Activated naive CD8-positive, alpha-beta T cell (primary cell): ENCODE results near the gene GPD1L.

ENCODE experiments used
- H3K27ac Mint-ChIP-seq: one replicate; pipeline ENCODE4 v1.8.0; 2021; ENCODE audit warnings: mixed read lengths
- H3K27me3 Mint-ChIP-seq: one replicate; pipeline ENCODE4 v1.8.0; 2021; ENCODE audit warnings: mixed read lengths
- H3K36me3 Mint-ChIP-seq: one replicate; pipeline ENCODE4 v1.8.0; 2021; ENCODE audit warnings: mixed read lengths
- H3K4me1 Mint-ChIP-seq: one replicate; pipeline ENCODE4 v1.8.0; 2021; ENCODE audit warnings: low read depth, mixed read lengths
- H3K4me3 Mint-ChIP-seq: one replicate; pipeline ENCODE4 v1.8.0; 2021; ENCODE audit warnings: mild to moderate bottlenecking, mixed read lengths
- H3K9me3 Mint-ChIP-seq: one replicate; pipeline ENCODE4 v1.8.0; 2021; ENCODE audit warnings: low read depth, mixed read lengths

GPD1L gene

DNA sequence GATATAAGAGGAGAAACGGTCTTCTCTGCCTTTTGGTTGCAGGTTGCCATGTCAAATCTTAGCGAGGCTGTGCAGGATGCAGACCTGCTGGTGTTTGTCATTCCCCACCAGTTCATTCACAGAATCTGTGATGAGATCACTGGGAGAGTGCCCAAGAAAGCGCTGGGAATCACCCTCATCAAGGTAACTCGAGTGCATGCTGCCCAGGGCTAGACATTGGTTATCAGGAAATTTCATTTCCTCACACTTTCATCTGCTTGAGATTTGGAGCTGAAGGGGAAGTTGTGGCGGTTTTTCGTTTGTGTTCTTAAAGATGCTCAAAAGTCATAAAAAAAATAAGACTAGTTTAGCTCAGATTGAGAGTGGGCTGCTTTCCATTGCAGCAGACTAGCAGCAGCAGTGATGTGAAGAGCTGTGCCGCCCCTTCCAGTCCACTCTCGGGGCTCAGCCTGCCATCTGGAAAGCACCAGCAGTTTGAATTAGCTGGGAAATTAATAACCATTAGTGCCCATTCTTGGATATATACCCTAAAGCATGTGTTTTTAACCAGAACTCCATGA lies 32.2 kb downstream of the GPD1L start:
- H3K4me1 Mint-ChIP-seq, result peaks cover 19% of the 10 kb centered on the region
- H3K9me3 Mint-ChIP-seq, result no peaks in the 10 kb centered on the region
- H3K27ac Mint-ChIP-seq, result no peak overlapping the region
- H3K4me3 Mint-ChIP-seq, result peak overlapping the region; percentile 47
- peaks cover 23% of the 10 kb centered on the region for H3K36me3 Mint-ChIP-seq
- H3K27me3 Mint-ChIP-seq, result peaks cover 3% of the 10 kb centered on the region

DNA sequence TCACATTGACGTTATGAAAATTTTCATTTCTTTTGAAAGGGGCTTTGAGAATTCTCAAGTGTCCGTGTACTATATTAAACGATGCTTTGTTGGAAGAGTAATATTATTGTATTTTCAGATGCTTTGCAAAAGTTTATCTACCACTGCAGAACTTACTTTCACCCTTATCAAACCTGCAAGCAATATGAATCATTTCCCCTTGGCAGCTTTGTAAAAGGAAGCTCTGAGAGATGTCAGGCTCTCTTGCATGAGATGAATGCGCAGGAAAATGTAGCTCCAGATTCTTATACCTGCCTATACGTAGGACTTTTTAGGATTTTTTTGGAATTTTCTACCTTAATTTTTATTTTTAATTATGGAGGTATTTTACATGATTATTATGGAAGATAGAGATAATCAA lies 34.5 kb downstream of the GPD1L start:
- Mint-ChIP-seq H3K9me3 (no peaks in the 10 kb centered on the region), H3K27me3 (no peaks in the 10 kb centered on the region), H3K4me3 (no peak overlapping the region), H3K27ac (no peak overlapping the region), H3K4me1 (peaks cover 19% of the 10 kb centered on the region), H3K36me3 (peaks cover 15% of the 10 kb centered on the region)

DNA sequence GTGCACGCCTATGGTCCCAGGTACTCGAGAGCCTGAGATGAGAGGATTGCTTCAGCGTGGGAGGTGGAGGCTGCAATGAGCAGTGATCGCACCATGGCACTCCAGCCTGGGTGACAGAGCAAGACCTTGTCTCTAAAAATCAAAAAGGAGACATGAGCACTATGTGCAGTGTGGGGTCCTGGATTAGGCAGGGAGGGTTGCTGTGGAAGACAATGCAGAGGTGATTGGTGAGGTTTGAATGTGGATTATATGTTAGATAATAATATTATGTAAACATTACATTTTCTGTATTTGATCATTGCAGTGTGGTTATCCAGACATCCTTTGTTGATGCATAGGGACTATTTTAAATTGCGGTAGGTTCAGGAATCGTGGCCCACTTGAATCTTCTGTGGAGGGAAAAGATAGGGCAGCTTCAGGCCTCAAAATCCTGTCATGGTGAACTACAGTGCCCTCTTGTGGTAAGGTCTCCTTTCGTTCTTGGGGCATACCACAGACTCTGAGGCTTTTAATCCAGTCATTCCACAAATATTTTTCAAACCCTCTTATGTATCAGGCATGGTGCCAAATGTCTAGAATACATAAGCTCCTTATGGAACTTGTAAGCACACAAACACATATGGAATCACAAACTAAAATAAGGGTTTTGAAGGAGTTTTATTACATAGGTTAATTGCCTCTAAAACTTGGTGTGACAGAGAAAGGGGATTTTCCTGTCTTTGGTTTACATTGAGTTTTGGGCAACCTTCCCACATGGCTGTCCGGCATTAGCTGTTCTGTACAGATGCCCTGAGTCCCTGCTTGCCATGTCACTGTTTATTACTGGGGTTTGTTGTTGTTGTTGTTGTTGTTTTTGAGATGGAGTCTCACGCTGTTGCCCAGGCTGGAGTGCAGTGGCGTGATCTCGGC lies 37.7 kb downstream of the GPD1L start:
- Mint-ChIP-seq H3K36me3 (peaks cover 23% of the 10 kb centered on the region), H3K4me1 (no peaks in the 10 kb centered on the region), H3K27ac (no peak overlapping the region), H3K4me3 (no peak overlapping the region), H3K9me3 (no peaks in the 10 kb centered on the region), H3K27me3 (no peaks in the 10 kb centered on the region)

DNA sequence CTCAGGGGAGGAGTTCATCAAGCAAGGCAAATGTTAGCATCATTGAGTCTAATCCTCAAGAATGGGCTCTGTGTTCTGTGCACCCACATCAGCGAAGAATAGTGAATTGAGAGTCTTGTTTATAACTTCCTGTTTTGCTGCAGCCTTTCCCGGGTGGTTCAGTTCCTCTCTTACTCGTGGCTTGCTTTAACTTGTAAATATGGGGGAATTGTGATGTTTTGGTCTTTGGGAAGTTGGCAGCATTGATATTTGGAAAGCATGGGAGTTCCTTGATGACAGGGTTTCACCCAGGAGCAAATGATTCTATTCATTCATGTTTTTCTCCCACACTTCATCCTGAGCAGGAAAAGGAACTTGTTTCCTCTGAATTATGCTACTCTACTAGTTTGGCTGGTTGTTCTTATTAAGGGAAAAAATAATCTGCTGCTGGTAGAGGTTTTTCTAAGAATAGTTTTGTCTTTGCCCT lies 40.4 kb downstream of the GPD1L start:
- H3K4me3 Mint-ChIP-seq, result no peak overlapping the region
- no peaks in the 10 kb centered on the region for H3K27me3 Mint-ChIP-seq
- peaks cover 22% of the 10 kb centered on the region for H3K36me3 Mint-ChIP-seq
- H3K9me3 Mint-ChIP-seq, result no peaks in the 10 kb centered on the region
- H3K4me1 Mint-ChIP-seq, result no peaks in the 10 kb centered on the region
- no peak overlapping the region for H3K27ac Mint-ChIP-seq

DNA sequence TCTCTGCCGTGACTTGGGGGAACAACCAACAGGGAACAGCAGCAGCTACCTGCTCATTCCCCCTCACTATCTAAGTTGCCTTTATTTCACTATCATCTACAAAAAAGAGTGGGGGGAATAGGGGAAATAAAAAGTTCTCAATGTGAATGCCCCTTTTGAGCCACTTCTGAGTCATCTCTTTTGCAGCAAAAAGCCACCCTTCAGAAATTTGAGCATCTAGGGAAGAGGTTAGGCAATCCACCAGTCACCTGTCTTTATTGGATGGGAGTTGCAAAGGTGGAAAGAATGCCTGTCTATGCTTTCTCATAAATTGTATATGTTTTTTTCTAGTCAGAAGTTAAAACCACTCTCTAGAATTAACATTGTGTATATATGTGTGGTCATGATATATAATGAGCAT lies 41.1 kb downstream of the GPD1L start:
- H3K4me3 Mint-ChIP-seq, result no peak overlapping the region
- no peak overlapping the region for H3K27ac Mint-ChIP-seq
- H3K4me1 Mint-ChIP-seq, result no peaks in the 10 kb centered on the region
- no peaks in the 10 kb centered on the region for H3K27me3 Mint-ChIP-seq
- H3K9me3 Mint-ChIP-seq, result no peaks in the 10 kb centered on the region
- peaks cover 23% of the 10 kb centered on the region for H3K36me3 Mint-ChIP-seq

DNA sequence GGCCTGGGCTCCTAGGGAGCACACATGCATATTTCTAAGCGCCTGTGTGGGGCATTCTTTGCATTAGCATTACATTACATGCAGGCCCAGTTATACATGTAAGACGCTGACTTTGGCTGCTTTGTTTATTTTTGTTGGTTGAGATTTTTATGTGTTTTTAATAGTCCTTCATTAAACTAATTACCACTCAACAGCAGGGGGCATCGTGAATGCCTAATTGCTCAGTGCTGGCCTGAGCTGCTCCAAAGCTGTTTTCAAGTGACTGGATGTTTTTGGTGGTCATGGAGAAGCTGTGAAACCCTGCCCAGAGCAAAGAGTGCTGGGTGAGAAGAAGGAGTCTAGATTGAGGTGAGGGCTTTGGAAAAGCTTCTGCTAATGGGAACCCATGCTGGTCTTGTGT lies 41.5 kb downstream of the GPD1L start:
- no peak overlapping the region for H3K4me3 Mint-ChIP-seq
- H3K27ac Mint-ChIP-seq, result no peak overlapping the region
- H3K4me1 Mint-ChIP-seq, result no peaks in the 10 kb centered on the region
- peaks cover 23% of the 10 kb centered on the region for H3K36me3 Mint-ChIP-seq
- no peaks in the 10 kb centered on the region for H3K27me3 Mint-ChIP-seq
- H3K9me3 Mint-ChIP-seq, result no peaks in the 10 kb centered on the region

DNA sequence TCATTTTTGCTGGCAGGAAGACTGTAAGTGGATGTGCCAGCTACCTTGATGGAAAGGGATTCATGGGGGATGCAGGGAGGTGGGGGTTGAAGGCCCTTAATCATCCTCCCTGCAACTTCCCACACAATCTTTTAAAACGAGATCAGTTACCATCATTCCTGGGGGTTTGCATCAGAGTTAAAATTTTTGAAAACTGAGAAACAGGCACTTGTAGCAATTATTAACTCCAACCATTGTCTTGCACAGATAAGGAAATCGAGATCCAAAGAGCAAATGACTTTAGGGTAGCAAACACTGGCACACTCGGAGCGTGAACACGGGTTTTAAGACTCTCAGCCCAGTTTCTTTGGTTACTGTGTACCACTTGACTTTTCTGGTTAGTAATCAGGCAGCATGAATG lies 41.9 kb downstream of the GPD1L start:
- Mint-ChIP-seq H3K27ac (no peak overlapping the region), H3K36me3 (peaks cover 23% of the 10 kb centered on the region), H3K4me1 (no peaks in the 10 kb centered on the region), H3K9me3 (no peaks in the 10 kb centered on the region), H3K4me3 (no peak overlapping the region), H3K27me3 (no peaks in the 10 kb centered on the region)

DNA sequence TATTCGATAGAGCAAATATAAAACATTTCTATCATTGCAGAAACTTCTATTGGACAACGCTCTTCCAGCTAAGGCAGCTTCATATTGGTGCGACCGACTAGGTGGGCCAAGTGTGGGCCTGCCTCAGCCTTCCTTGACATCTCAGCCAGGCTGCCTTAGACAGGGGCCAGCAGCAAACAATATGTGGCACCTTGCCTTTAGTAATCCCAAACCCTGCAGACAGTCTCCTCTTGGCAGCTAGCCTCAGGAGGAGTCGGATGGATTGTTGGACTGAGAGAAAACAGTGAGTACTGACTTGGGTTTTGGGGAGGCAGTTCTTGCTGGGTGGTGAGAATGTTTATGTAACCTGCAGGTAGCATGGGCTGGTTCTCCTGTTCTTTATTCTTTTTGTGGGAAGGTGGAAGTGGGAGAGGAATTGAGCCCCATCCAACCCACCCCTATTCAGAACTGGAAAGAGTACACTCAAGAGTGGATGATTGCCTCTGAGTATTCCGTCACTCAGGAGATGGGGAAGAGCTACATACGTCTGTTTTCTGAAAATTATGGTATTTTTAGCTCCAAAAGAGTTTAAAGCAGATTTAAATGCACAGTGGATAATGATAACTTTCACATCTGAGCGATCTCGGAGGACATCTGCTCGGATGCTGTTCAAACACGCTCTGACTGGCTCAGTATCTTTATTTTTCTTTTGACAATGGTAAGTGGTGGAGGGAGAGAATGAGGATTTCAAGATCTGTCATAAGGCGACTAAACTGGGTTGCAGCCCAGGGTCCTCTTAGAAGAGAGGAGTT lies 47.2 kb downstream of the GPD1L start:
- no peak overlapping the region for H3K4me3 Mint-ChIP-seq
- H3K9me3 Mint-ChIP-seq, result no peaks in the 10 kb centered on the region
- no peaks in the 10 kb centered on the region for H3K4me1 Mint-ChIP-seq
- peaks cover 21% of the 10 kb centered on the region for H3K36me3 Mint-ChIP-seq
- no peak overlapping the region for H3K27ac Mint-ChIP-seq
- no peaks in the 10 kb centered on the region for H3K27me3 Mint-ChIP-seq

DNA sequence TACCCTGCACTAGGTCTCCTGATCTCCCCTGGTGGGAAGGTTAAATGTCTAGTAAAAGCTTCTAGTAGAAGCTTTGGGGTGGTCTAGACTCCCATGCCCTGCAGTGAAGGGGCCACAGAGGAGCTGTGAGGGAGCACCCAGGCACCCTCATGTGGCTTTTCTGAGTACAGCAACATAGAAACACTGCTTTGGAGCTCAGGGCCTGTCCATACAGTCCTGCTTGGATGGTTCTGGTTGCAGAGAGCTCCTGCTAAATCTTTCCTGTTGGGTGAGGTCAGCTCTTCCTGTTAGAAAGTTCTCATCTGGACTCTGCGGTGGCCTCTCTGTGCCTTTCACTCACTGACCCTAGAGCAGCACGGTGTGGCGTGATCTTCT lies 47.8 kb downstream of the GPD1L start:
- Mint-ChIP-seq H3K36me3 (peaks cover 22% of the 10 kb centered on the region), H3K9me3 (no peaks in the 10 kb centered on the region), H3K4me3 (no peak overlapping the region), H3K4me1 (no peaks in the 10 kb centered on the region), H3K27ac (no peak overlapping the region), H3K27me3 (no peaks in the 10 kb centered on the region)

DNA sequence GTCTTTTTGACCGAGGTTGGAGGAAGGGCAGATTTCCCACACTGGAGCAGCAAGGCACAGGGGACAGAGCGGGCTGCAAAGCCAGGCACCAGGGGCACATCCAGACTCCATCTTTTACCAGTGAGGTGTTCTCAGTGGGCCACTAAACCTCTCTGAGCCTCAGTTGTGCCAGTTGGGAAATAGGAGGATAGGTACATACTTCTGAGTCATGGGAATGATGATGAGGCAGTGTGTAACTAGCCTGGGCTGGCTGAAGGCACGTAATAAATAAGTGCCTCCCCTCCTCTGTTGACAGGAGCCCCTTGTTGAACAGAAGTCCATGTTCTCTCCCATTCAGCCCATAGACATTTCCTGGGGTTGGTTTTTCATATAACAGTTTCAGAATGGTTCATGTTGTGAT lies 48.7 kb downstream of the GPD1L start:
- Mint-ChIP-seq H3K4me1 (no peaks in the 10 kb centered on the region), H3K4me3 (no peak overlapping the region), H3K27ac (no peak overlapping the region), H3K27me3 (no peaks in the 10 kb centered on the region), H3K9me3 (no peaks in the 10 kb centered on the region), H3K36me3 (peaks cover 19% of the 10 kb centered on the region)

DNA sequence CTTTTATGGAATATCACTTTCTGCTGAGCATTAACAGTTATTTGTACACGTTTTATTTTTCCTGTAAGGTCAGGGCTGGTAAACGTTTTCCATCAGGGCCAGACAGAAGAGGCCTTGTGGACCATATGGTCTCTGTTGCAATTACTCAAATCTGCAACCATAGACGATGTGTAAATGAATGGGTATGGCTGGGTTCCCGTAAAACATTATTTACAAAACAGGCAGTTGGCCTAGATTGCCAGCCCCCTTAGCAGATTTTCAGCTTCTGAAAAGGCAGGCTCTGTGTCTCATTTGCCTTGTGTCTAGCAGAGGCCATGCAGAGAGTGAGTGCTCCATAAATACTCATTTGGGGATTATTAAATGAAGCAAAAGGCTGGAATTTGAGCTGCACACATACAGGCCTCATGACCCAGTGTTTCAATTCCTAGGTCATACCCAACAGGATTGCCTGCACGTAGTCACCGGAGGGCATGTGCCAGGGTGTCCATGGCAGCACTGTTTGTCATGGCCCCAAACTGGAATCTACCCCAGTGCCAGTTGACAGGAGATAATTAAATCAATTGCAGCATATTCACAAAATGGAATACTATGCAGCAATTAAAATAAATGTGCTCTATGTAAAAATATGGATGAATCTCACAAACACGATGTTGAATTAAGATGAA lies 51.3 kb downstream of the GPD1L start:
- Mint-ChIP-seq H3K9me3 (no peaks in the 10 kb centered on the region), H3K27ac (no peak overlapping the region), H3K4me1 (no peaks in the 10 kb centered on the region), H3K4me3 (no peak overlapping the region), H3K27me3 (no peaks in the 10 kb centered on the region), H3K36me3 (peaks cover 19% of the 10 kb centered on the region)

DNA sequence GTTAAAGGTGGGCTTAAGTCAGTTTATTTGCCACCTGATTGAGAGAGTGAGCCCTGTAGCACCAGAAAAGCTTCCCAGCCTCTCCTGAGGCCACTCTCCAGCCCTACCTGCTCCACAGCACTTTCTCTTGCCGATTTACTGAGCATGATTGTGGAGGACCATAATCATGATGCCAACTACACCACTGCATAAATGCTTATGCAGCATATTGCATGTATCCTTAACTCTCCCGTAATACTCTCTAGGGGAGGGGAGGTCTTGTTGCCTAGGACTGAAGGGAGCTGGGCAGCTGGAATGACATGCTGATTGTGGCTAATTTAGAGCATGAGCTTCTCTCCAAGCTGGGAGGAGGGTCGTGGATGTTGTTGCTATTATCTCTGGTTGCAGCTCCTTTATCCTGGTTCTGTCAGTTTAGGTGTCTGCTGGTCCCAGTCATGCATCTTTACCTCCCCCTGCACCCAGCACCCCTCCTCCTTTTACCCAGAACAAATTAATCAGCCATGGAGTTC lies 54.3 kb downstream of the GPD1L start:
- Mint-ChIP-seq H3K27ac (no peak overlapping the region), H3K4me1 (no peaks in the 10 kb centered on the region), H3K36me3 (peaks cover 20% of the 10 kb centered on the region), H3K4me3 (no peak overlapping the region), H3K9me3 (no peaks in the 10 kb centered on the region), H3K27me3 (no peaks in the 10 kb centered on the region)

DNA sequence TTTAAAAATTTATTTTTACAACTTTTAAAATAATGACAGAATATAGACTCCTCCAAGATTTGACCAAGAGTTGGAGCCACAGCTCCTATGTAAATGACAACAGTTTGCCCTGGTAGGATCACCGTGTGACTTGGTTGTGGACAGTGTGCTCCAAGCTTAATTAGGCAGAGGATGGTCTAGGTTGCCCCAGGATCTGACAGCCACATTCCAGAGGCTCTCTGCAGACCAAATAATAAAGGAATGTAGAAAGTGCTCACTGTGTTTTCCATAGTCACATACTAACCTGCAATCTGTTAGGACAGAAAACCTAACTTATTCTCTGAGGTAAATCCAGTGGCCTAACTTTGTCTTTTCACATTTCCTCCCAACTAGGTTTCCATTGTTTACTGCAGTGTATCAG lies 59.0 kb downstream of the GPD1L start:
- Mint-ChIP-seq H3K4me3 (no peak overlapping the region), H3K9me3 (no peaks in the 10 kb centered on the region), H3K4me1 (no peaks in the 10 kb centered on the region), H3K27me3 (no peaks in the 10 kb centered on the region), H3K36me3 (peaks cover 38% of the 10 kb centered on the region), H3K27ac (no peak overlapping the region)

DNA sequence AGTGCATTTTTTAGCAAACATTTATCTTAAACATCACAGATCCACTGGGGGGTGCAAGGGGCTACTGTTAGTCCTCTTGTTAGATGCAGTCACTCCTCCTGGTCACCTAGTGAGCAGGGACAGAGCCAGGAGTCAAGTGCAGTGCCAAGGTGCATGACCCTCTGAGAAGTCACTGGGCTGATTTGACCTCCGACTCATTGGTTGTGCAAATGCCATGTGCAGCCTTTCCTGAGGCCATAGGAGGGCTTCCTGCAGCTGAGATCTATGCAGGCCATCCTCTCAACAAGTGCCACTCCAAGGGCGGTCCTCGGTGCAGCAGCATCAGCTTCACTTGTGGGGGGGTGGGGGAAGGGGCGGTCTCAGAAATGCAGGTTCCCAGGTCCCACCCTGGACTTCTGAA lies 60.2 kb downstream of the GPD1L start:
- Mint-ChIP-seq H3K4me1 (no peaks in the 10 kb centered on the region), H3K36me3 (peaks cover 41% of the 10 kb centered on the region), H3K4me3 (no peak overlapping the region), H3K27ac (no peak overlapping the region), H3K27me3 (no peaks in the 10 kb centered on the region), H3K9me3 (peaks cover 4% of the 10 kb centered on the region)

DNA sequence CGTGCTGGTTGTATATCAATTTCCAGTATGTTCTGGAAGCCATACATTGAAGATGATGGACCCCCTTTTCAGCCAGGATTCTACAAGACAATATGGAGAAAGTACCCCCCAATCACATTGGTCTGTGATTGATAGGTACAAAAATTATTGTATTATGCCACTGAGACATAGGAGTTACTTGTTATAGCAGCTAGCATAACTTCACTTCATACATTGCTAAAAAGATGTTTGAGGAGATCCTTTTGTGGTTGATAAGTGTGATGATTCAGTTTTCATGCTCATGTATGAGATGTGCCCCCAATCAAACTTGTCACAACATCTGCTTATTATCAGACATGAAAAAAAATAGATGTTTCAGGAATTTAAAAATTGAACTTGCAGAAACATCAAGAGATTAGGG lies 66.0 kb downstream of the GPD1L start:
- no peaks in the 10 kb centered on the region for H3K27me3 Mint-ChIP-seq
- no peak overlapping the region for H3K4me3 Mint-ChIP-seq
- no peak overlapping the region for H3K27ac Mint-ChIP-seq
- peaks cover 26% of the 10 kb centered on the region for H3K36me3 Mint-ChIP-seq
- peaks cover 11% of the 10 kb centered on the region for H3K9me3 Mint-ChIP-seq
- peaks cover 5% of the 10 kb centered on the region for H3K4me1 Mint-ChIP-seq
